Prostate gland (tissue), 2 donors: ENCODE results near the gene FHOD3. TPM values are rescaled to one million over a fixed set of nuclear protein-coding genes. Genes with fewer than 3 reads are reported as not detected.

ENCODE experiments used
- DNase-seq: peaks from one replicate; pipeline ENCODE4 v3.0.0-alpha.2; 2019; ENCODE audit warnings: low spot score
- H3K27ac ChIP-seq, 2 donors: fragments of 200-600 bp; sonication (generic); 2 replicates each; pipeline ENCODE4 v1.5.1; 2017 to 2019
- H3K27me3 ChIP-seq: fragments of 200-600 bp; sonication (generic); replicated peaks from 2 replicates; pipeline ENCODE4 v1.5.1; 2019; ENCODE audit not compliant: insufficient read depth
- H3K36me3 ChIP-seq, 2 donors: fragments of 200-600 bp; sonication (generic); 1 replicate in 1 of 2; 2 replicates in 1 of 2; pipeline versions ENCODE4 v1.5.1 to v1.8.1; 2017 to 2019
- H3K4me1 ChIP-seq: fragments of 200-600 bp; sonication (generic); replicated peaks from 2 replicates; pipeline ENCODE4 v1.5.1; 2019
- H3K4me3 ChIP-seq, 2 donors: fragments of 200-600 bp; sonication (generic); 2 replicates each; pipeline ENCODE4 v1.5.1; 2017 to 2019
- H3K9me3 ChIP-seq: fragments of 200-600 bp; sonication (generic); 2 replicates; pipeline ENCODE4 v1.5.1; 2017
- CTCF ChIP-seq, 4 experiments: fragments of 200-600 bp in 2 of 4; fragments of 450-650 bp in 2 of 4; sonication (generic) in 2 of 4; IDR thresholded peaks; 1 replicate in 3 of 4; 2 replicates in 1 of 4; pipeline ENCODE4 v1.5.1; 2016 to 2019; ENCODE audit warnings: antibody characterized with exemption in 4 of 4, mild to moderate bottlenecking in 2 of 4, moderate library complexity in 2 of 4
- POLR2A ChIP-seq: fragments of 450-650 bp; IDR thresholded peaks from one replicate; pipeline ENCODE4 v1.6.1; 2016; ENCODE audit warnings: antibody characterized with exemption, mild to moderate bottlenecking
- POLR2AphosphoS5 ChIP-seq: sonication (generic); formaldehyde crosslinking; IDR thresholded peaks from one replicate; pipeline ENCODE4 v1.6.1; 2017; ENCODE audit warnings: antibody characterized with exemption
- WGBS: methylation state at CpG from one replicate; pipeline ENCODE4 v1.1.5; 2018; 5-methylcytosine and 5-hydroxymethylcytosine counted together
- intact Hi-C: fragments of 100-400 bp; cut with DNase I; formaldehyde crosslinking; loops from one replicate; pipeline ENCODE4 v1.14.2; 2022
- total RNA-seq, 2 donors: library from RNA; depleted of rRNA; stranded (reverse); fragments of >200 nt; gene quantifications; one replicate each; pipeline ENCODE4 v1.1.0, GENCODE V29; 2016

FHOD3 gene
- total RNA-seq, 2 donors from 2014 or later: 25.1 to 52.5 TPM

DNA sequence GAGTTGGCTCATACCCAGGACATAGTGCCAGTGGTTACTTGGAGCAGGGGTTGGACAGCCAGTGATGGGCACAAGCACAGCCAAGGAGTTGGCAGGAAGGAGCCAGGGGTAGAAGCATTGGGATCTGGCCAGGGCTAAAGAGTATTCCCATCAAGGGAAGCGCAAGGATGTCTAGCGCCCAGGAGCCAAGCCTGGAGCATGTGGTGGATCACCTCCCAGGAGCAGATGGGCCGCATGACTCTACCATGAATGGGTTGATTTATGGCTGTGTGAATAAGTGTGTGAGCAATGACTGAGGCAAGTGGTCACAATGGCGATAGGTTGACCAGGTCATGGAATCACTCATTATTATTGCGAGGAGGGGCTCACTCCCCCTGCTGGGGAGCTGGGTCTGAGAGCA is 111.1 kb downstream of the FHOD3 start:
- Histone ChIP-seq H3K4me3 (no peak overlapping the region), H3K27ac (no peak overlapping the region), H3K27me3 (no peaks in the 10 kb centered on the region), H3K9me3 (no peaks in the 10 kb centered on the region), H3K36me3 (no peaks in the 10 kb centered on the region), H3K4me1 (no peaks in the 10 kb centered on the region)
- no peak for DNase-seq
- WGBS: 96% methylated on average over 5 of the region's 5 CpGs
- intact Hi-C loops: no loop called here
- no peak for TF ChIP-seq POLR2A
- TF ChIP-seq CTCF (IDR thresholded peaks at IDR 0.05): no peak
- no peak for TF ChIP-seq POLR2AphosphoS5

GRCh38 chr18:36409779-36410178 is 112.3 kb downstream of the FHOD3 start:
- DNase-seq: no peak
- H3K4me1 ChIP-seq: no peaks in the 10 kb centered on the region
- H3K4me3 ChIP-seq: no peak overlapping the region
- no peak overlapping the region for H3K27ac ChIP-seq
- no peaks in the 10 kb centered on the region for H3K27me3 ChIP-seq
- no peaks in the 10 kb centered on the region for H3K36me3 ChIP-seq
- WGBS: 77% methylated on average over 5 of the region's 5 CpGs
- intact Hi-C loops: loop anchor here (10.0 kb wide), 1 partner anchor 115 kb away; the partner anchor contains the start of gene FHOD3
- H3K9me3 ChIP-seq: no peaks in the 10 kb centered on the region
- no peak for TF ChIP-seq POLR2AphosphoS5
- TF ChIP-seq CTCF (IDR thresholded peaks at IDR 0.05): no peak
- no peak for TF ChIP-seq POLR2A

GRCh38 chr18:36410346-36410745 is 112.8 kb downstream of the FHOD3 start:
- TF ChIP-seq POLR2AphosphoS5 (no peak), CTCF (IDR thresholded peaks at IDR 0.05) (no peak), POLR2A (no peak)
- WGBS: 69% methylated on average over 3 of the region's 3 CpGs
- H3K27me3 ChIP-seq: no peaks in the 10 kb centered on the region
- H3K9me3 ChIP-seq: no peaks in the 10 kb centered on the region
- no peaks in the 10 kb centered on the region for H3K36me3 ChIP-seq
- DNase-seq: no peak
- H3K4me1 ChIP-seq: no peaks in the 10 kb centered on the region
- no peak overlapping the region for H3K4me3 ChIP-seq
- H3K27ac ChIP-seq: no peak overlapping the region
- intact Hi-C loops: loop anchor here (10.0 kb wide), 1 partner anchor 116 kb away; the partner anchor contains the start of gene FHOD3

- no peak overlapping the region for H3K4me3 ChIP-seq
- H3K9me3 ChIP-seq: no peaks in the 10 kb centered on the region
- intact Hi-C loops: loop anchor here (10.0 kb wide), 1 partner anchor 117 kb away; the partner anchor contains the start of gene FHOD3
- no peak for DNase-seq
- H3K27me3 ChIP-seq: no peaks in the 10 kb centered on the region
- no peak for TF ChIP-seq POLR2A
- no peak for TF ChIP-seq CTCF (IDR thresholded peaks at IDR 0.05)
- TF ChIP-seq POLR2AphosphoS5: no peak
- WGBS: 74% methylated on average over 3 of the region's 3 CpGs
- H3K27ac ChIP-seq: no peak overlapping the region
- no peaks in the 10 kb centered on the region for H3K36me3 ChIP-seq
- no peaks in the 10 kb centered on the region for H3K4me1 ChIP-seq
Measured at GRCh38 chr18:36411745-36412168, 114.2 kb downstream of the FHOD3 start.

GRCh38 chr18:36412778-36413177 is 115.3 kb downstream of the FHOD3 start:
- no peaks in the 10 kb centered on the region for H3K36me3 ChIP-seq
- H3K4me1 ChIP-seq: no peaks in the 10 kb centered on the region
- H3K27ac ChIP-seq: no peak overlapping the region
- DNase-seq: no peak
- no peaks in the 10 kb centered on the region for H3K9me3 ChIP-seq
- intact Hi-C loops: loop anchor here (10.0 kb wide), 1 partner anchor 118 kb away; the partner anchor contains the start of gene FHOD3
- 94% methylated on average over 1 of the region's 1 CpG for whole genome bisulfite sequencing
- no peaks in the 10 kb centered on the region for H3K27me3 ChIP-seq
- TF ChIP-seq CTCF (IDR thresholded peaks at IDR 0.05): no peak
- no peak for TF ChIP-seq POLR2AphosphoS5
- no peak for TF ChIP-seq POLR2A
- no peak overlapping the region for H3K4me3 ChIP-seq
